ENCODE measurements around the gene AFF3. TPM values are rescaled to one million over a fixed set of nuclear protein-coding genes. Genes with fewer than 3 reads are reported as not detected.

AFF3 gene
- total RNA-seq, 2 donors from 2014 or later: 9.9 to 20.1 TPM

DNA sequence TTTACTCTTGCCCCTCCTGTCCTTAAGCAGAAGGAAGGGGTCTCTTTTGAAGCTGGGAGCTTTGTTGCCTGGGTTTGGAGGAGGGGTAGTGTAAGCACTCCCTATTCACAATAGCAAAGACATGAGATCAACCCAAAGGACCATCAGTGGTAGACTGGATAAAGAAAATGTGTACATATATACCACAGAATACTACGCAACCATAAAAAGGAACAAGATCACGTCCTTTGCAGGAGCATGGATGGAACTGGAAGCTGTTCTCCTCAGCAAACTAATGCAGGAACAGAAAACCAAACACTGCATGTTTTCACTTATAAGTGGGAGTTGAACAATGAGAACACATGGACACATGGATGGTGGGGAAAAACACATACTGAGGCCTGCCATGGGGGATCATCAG lies 371.5 kb downstream of the AFF3 start:
- TF ChIP-seq, protein P1, sequence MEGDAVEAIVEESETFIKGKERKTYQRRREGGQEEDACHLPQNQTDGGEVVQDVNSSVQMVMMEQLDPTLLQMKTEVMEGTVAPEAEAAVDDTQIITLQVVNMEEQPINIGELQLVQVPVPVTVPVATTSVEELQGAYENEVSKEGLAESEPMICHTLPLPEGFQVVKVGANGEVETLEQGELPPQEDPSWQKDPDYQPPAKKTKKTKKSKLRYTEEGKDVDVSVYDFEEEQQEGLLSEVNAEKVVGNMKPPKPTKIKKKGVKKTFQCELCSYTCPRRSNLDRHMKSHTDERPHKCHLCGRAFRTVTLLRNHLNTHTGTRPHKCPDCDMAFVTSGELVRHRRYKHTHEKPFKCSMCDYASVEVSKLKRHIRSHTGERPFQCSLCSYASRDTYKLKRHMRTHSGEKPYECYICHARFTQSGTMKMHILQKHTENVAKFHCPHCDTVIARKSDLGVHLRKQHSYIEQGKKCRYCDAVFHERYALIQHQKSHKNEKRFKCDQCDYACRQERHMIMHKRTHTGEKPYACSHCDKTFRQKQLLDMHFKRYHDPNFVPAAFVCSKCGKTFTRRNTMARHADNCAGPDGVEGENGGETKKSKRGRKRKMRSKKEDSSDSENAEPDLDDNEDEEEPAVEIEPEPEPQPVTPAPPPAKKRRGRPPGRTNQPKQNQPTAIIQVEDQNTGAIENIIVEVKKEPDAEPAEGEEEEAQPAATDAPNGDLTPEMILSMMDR (IDR thresholded peaks at IDR 0.05): no peak
- no peaks in the 10 kb centered on the region for H3K27me3 ChIP-seq (replicated peaks; ENCODE audit: insufficient read depth)
- no peak overlapping the region for H3K27ac ChIP-seq
- peaks cover 0 to 4% of the 10 kb centered on the region in 2 donors for H3K4me1 ChIP-seq (ENCODE audit: control insufficient read depth in 1 of 2, low read depth in 2 of 2)
- DNase-seq (ENCODE audit: low spot score) (no peak), ATAC-seq (ENCODE audit: insufficient number of reproducible peaks, low FRiP score, low read depth) (no peak)
- no peak overlapping the region for H3K4me3 ChIP-seq
- H3K9me3 ChIP-seq: no peaks in the 10 kb centered on the region
- no peaks in the 10 kb centered on the region for H3K36me3 ChIP-seq

DNA sequence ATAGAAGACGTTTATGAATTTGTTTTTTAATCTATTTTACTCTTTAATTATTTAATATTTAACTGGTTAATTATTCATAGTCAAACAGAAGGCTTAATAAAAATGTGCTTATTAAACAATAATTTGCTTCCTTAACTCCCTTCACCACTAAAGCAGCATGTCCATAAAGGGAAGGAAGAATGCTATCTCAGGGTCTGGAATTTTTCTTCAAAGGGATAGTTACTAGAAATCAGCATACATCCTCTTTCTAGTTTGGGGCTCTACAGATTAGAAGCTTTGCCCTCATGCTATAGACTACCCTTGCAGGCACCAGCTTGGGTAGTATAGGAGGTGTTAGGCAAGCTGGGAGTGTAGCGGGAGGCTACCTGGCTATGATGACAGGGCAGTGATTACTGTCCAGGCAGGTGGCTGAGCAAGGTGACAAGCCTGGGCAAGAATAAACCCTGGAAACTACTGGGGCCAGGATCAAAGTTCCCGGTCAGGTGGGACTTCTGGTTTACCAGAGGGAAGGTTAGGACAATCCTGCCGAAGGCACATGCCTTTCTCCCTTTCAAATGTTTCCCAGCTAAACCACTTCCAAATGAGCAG lies 376.6 kb downstream of the AFF3 start:
- no peak overlapping the region for H3K4me3 ChIP-seq
- H3K9me3 ChIP-seq: no peaks in the 10 kb centered on the region
- no peaks in the 10 kb centered on the region for H3K36me3 ChIP-seq
- ATAC-seq (ENCODE audit: insufficient number of reproducible peaks, low FRiP score, low read depth): no peak
- no peaks in the 10 kb centered on the region for H3K4me1 ChIP-seq (ENCODE audit: control insufficient read depth in 1 of 2, low read depth in 2 of 2)
- TF ChIP-seq, protein P1 (IDR thresholded peaks at IDR 0.05): no peak
- H3K27ac ChIP-seq: no peak overlapping the region
- no peak for DNase-seq (ENCODE audit: low spot score)
- no peaks in the 10 kb centered on the region for H3K27me3 ChIP-seq (replicated peaks; ENCODE audit: insufficient read depth)

DNA sequence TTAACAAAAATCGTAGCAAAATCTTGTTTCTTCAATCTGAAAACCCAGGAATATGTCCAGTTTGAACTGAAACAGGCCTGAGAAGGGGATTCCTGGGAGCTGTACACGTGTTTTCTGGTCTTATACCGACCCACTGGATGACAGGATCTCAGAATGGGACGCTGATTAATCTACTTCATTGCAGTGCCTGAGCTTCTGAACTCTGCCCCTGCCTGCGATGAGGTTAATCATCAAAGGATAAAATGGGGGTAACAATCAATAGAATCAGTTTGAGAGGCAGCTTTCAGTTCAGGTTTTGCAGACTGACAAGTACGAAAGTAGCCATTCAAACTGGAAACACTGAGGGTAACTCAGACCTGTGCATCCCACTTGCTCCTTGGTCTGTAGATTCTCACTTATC lies 378.6 kb downstream of the AFF3 start:
- ATAC-seq (ENCODE audit: insufficient number of reproducible peaks, low FRiP score, low read depth): no peak
- Histone ChIP-seq H3K36me3 (no peaks in the 10 kb centered on the region), H3K4me3 (no peak overlapping the region), H3K27me3 (replicated peaks; ENCODE audit: insufficient read depth) (no peaks in the 10 kb centered on the region), H3K9me3 (no peaks in the 10 kb centered on the region), H3K27ac (no peak overlapping the region), H3K4me1 (ENCODE audit: control insufficient read depth in 1 of 2, low read depth in 2 of 2) (no peaks in the 10 kb centered on the region)
- TF ChIP-seq, protein P1 (IDR thresholded peaks at IDR 0.05): no peak
- DNase-seq (ENCODE audit: low spot score): no peak

DNA sequence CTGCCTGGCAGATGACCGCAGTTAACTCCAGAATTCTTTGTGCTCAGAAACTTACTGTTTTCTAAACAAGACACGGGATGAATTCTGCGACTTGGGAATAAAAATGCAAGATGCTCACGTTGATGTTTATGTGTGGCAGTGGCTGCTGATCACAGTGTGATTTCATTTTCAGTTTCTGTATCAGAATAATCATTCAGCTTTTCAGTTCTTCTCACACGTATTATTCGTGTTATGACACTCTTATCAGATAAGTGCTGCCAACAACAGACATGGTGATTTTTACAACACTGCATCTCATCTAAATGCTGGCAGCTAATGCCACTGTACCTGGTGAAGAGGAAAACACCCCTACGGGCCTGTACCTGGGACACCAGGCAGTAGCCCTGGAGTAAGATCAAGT lies 379.7 kb downstream of the AFF3 start:
- ATAC-seq (ENCODE audit: insufficient number of reproducible peaks, low FRiP score, low read depth) (no peak), DNase-seq (ENCODE audit: low spot score) (no peak)
- Histone ChIP-seq H3K9me3 (no peaks in the 10 kb centered on the region), H3K4me1 (ENCODE audit: control insufficient read depth in 1 of 2, low read depth in 2 of 2) (no peaks in the 10 kb centered on the region), H3K4me3 (no peak overlapping the region), H3K27me3 (replicated peaks; ENCODE audit: insufficient read depth) (no peaks in the 10 kb centered on the region), H3K36me3 (no peaks in the 10 kb centered on the region), H3K27ac (no peak overlapping the region)
- TF ChIP-seq, protein P1 (IDR thresholded peaks at IDR 0.05): no peak

DNA sequence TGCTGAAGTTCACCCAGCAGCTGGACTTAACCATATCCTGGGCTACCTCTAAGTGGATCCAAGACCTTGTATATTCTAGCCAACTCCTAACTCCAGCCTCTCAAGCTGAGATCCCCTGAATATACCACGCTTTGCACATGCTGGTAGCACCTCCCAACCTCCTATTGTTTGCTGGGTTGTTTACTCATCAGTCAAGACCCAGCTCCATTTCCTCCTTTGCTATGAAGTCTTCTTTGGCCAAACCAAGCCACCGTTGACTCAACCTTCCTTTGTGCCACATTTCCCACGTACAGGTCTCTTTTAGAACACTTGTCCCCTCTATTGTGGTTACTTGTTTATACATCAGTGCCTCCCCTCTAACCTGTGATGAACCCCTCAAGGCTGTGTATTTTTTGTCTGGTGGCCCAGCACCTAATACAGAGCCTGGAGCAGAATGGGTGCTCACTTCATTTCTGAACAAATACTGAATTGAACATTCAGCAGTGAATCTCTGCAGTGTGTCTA lies 384.7 kb downstream of the AFF3 start:
- no peak overlapping the region for H3K4me3 ChIP-seq
- no peaks in the 10 kb centered on the region for H3K27me3 ChIP-seq (replicated peaks; ENCODE audit: insufficient read depth)
- ATAC-seq (ENCODE audit: insufficient number of reproducible peaks, low FRiP score, low read depth): no peak
- H3K36me3 ChIP-seq: no peaks in the 10 kb centered on the region
- no peak overlapping the region for H3K27ac ChIP-seq
- TF ChIP-seq, protein P1 (IDR thresholded peaks at IDR 0.05): no peak
- H3K9me3 ChIP-seq: no peaks in the 10 kb centered on the region
- H3K4me1 ChIP-seq (ENCODE audit: control insufficient read depth in 1 of 2, low read depth in 2 of 2): no peaks in the 10 kb centered on the region
- DNase-seq (ENCODE audit: low spot score): no peak
